Sigmoid colon (tissue), 7 donors: ENCODE results near the gene TPPP2. TPM values are rescaled to one million over a fixed set of nuclear protein-coding genes. Genes with fewer than 3 reads are reported as not detected.

Source experiments
- DNase-seq: peaks from one replicate; pipeline ENCODE4 v3.0.0-alpha.2; 2019
- H3K27ac ChIP-seq, 4 donors: fragments of 200-600 bp; sonication (generic); one replicate each; pipeline ENCODE4 v1.5.1; 2016 to 2019; ENCODE audit warnings: mild to moderate bottlenecking in 1 of 4
- H3K27me3 ChIP-seq, 3 donors: fragments of 200-600 bp; sonication (generic); one replicate each; pipeline ENCODE4 v1.5.1; 2019; ENCODE audit warnings: mild to moderate bottlenecking in 1 of 3
- H3K36me3 ChIP-seq, 4 donors: fragments of 200-600 bp; sonication (generic); one replicate each; pipeline ENCODE4 v1.5.1; 2016 to 2019
- H3K4me1 ChIP-seq, 4 donors: fragments of 200-600 bp; sonication (generic); one replicate each; pipeline ENCODE4 v1.5.1; 2017 to 2019
- H3K4me3 ChIP-seq, 4 donors: fragments of 200-600 bp; sonication (generic); one replicate each; pipeline ENCODE4 v1.5.1; 2017 to 2019; ENCODE audit warnings: mild to moderate bottlenecking in 2 of 4, moderate library complexity in 1 of 4
- H3K9me3 ChIP-seq, 4 donors: fragments of 200-600 bp in 3 of 4; sonication (generic) in 3 of 4; one replicate each; pipeline versions ENCODE4 v1.5.1 to v1.6.1; 2013 to 2019
- EP300 ChIP-seq, 4 donors: sonication (generic); formaldehyde crosslinking; IDR thresholded peaks; one replicate each; pipeline ENCODE4 v1.6.1; 2017; ENCODE audit warnings: antibody characterized with exemption in 4 of 4
- POLR2A ChIP-seq, 2 donors: fragments of 450-650 bp; IDR thresholded peaks; one replicate each; pipeline ENCODE4 v1.6.1; 2016; ENCODE audit warnings: antibody characterized with exemption in 2 of 2, mild to moderate bottlenecking in 2 of 2, moderate library complexity in 2 of 2
- POLR2AphosphoS5 ChIP-seq, 4 donors: sonication (generic); formaldehyde crosslinking; IDR thresholded peaks; one replicate each; pipeline ENCODE4 v1.6.1; 2017; ENCODE audit warnings: antibody characterized with exemption in 4 of 4
- WGBS, 2 donors: extraction: QIAGEN DNeasy Blood & Tissue Kit; methylation state at CpG; one replicate each; pipeline ENCODE4 v1.1.7; 2013; 5-methylcytosine and 5-hydroxymethylcytosine counted together
- intact Hi-C: fragments of 100-400 bp; cut with DNase I; formaldehyde crosslinking; loops from one replicate; pipeline ENCODE4 v1.15.1; 2023
- polyA plus RNA-seq, 3 donors: library from polyadenylated mRNA; stranded (reverse); fragments of 200-250 nt; gene quantifications; one replicate each; pipeline ENCODE4 v1.2.3, GENCODE V29; 2013
- total RNA-seq, 4 donors: library from RNA; depleted of rRNA; stranded (reverse); fragments of >200 nt; gene quantifications; one replicate each; pipeline ENCODE4 v1.1.0, GENCODE V29; 2016
- TF ChIP-seq, protein P1 (sequence below), 4 experiments: fragments of 450-650 bp in 3 of 4; fragments of 200-600 bp in 1 of 4; IDR thresholded peaks; one replicate each; pipeline ENCODE4 v1.5.1; 2016 to 2019; ENCODE audit warnings: antibody characterized with exemption in 4 of 4, mild to moderate bottlenecking in 3 of 4, moderate library complexity in 2 of 4
- donor health status: healthy with polysubstance abuse.
- donor health status: Bipolar disorder and iron deficiency.
- donor health status: healthy.

The TPPP2 gene
- total and polyA plus RNA-seq, 7 donors: 0.36 TPM; not detected in 6

DNA sequence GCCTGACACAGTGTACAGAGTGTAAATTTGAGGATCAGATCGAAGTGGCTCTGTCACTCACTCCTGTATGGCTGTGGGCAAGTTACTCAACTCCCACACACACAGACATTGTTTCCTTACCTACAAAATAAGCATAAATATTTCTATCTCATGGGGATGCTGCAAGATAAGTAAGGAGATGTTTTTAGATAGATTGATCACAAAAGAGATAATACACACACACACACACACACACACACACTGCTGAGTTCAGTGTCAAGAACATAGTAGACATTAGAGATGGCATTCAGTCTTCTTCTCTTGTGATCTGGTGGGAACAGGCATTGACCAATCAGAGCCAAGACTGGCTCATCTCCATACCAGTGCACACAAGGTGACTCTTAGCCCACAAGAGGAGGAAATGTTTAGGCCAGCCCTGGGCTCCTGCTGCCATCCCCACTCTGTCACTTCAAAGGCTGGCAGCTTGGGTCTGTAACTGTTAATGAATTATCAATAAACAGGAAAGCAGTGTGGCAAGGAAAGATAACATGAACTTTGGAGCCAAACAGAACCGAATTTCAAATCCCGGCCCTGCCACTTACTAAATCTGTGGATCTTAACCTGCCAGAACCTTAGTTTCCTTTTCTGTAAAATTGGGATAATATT lies 24.2 kb downstream of the TPPP2 start:
- WGBS, 2 donors: 17 to 56% methylated on average over 3 of the region's 3 CpGs
- DNase-seq: no peak
- Histone ChIP-seq H3K4me3 (no peak overlapping the region), H3K4me1 (no peaks in the 10 kb centered on the region), H3K27me3 (no peaks in the 10 kb centered on the region), H3K9me3 (no peaks in the 10 kb centered on the region), H3K36me3 (no peaks in the 10 kb centered on the region), H3K27ac (no peak overlapping the region)
- TF ChIP-seq EP300 (IDR thresholded peaks at IDR 0.05) (no peak), POLR2A (IDR thresholded peaks at IDR 0.05) (no peak), POLR2AphosphoS5 (IDR thresholded peaks at IDR 0.05) (no peak)
- TF ChIP-seq, protein P1, sequence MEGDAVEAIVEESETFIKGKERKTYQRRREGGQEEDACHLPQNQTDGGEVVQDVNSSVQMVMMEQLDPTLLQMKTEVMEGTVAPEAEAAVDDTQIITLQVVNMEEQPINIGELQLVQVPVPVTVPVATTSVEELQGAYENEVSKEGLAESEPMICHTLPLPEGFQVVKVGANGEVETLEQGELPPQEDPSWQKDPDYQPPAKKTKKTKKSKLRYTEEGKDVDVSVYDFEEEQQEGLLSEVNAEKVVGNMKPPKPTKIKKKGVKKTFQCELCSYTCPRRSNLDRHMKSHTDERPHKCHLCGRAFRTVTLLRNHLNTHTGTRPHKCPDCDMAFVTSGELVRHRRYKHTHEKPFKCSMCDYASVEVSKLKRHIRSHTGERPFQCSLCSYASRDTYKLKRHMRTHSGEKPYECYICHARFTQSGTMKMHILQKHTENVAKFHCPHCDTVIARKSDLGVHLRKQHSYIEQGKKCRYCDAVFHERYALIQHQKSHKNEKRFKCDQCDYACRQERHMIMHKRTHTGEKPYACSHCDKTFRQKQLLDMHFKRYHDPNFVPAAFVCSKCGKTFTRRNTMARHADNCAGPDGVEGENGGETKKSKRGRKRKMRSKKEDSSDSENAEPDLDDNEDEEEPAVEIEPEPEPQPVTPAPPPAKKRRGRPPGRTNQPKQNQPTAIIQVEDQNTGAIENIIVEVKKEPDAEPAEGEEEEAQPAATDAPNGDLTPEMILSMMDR (IDR thresholded peaks at IDR 0.05): no peak
- intact Hi-C loops: loop anchor here (10.0 kb wide), 1 partner anchor 61 kb away; no protein-coding TSS in a partner anchor

DNA sequence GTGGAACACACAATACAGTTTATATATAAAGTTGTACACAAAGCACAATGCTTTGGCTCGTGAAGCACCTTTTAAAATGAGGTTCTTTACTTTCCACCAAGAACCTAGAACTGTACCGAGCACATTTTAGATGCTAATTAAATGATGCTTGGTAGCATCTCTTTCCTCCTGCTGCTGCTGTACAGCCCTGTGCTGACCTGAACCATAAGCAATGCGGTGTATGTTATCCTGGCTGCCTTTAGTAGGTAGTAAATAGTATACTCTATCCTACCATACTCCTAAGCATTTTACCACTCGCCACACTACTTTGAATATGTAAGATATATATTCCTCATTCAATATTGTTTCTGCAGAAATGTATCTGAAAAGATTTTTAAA lies 24.7 kb downstream of the TPPP2 start:
- WGBS, 2 donors: 22 to 58% methylated on average over 4 of the region's 4 CpGs
- no peak for TF ChIP-seq EP300 (IDR thresholded peaks at IDR 0.05)
- TF ChIP-seq, protein P1 (IDR thresholded peaks at IDR 0.05): no peak
- no peak for TF ChIP-seq POLR2A (IDR thresholded peaks at IDR 0.05)
- no peak for TF ChIP-seq POLR2AphosphoS5 (IDR thresholded peaks at IDR 0.05)
- no peaks in the 10 kb centered on the region for H3K9me3 ChIP-seq
- no peak overlapping the region for H3K4me3 ChIP-seq
- intact Hi-C loops: loop anchor here (10.0 kb wide), 1 partner anchor 60 kb away; no protein-coding TSS in a partner anchor
- no peaks in the 10 kb centered on the region for H3K27me3 ChIP-seq
- no peak overlapping the region for H3K27ac ChIP-seq
- H3K4me1 ChIP-seq: no peaks in the 10 kb centered on the region
- no peak for DNase-seq
- no peaks in the 10 kb centered on the region for H3K36me3 ChIP-seq

GRCh38 chr14:21055432-21056117 lies 25.6 kb downstream of the TPPP2 start:
- Histone ChIP-seq H3K9me3 (no peaks in the 10 kb centered on the region), H3K27me3 (no peaks in the 10 kb centered on the region), H3K36me3 (no peaks in the 10 kb centered on the region), H3K4me3 (no peak overlapping the region), H3K4me1 (no peaks in the 10 kb centered on the region), H3K27ac (no peak overlapping the region)
- 14 to 58% methylated on average over 5 of the region's 5 CpGs for WGBS, 2 donors
- no peak for DNase-seq
- intact Hi-C loops: loop anchor here (10.0 kb wide), 1 partner anchor 59 kb away; no protein-coding TSS in a partner anchor
- no peak for TF ChIP-seq POLR2AphosphoS5 (IDR thresholded peaks at IDR 0.05)
- TF ChIP-seq POLR2A (IDR thresholded peaks at IDR 0.05): no peak
- TF ChIP-seq EP300 (IDR thresholded peaks at IDR 0.05): no peak
- TF ChIP-seq, protein P1 (IDR thresholded peaks at IDR 0.05): no peak

DNA sequence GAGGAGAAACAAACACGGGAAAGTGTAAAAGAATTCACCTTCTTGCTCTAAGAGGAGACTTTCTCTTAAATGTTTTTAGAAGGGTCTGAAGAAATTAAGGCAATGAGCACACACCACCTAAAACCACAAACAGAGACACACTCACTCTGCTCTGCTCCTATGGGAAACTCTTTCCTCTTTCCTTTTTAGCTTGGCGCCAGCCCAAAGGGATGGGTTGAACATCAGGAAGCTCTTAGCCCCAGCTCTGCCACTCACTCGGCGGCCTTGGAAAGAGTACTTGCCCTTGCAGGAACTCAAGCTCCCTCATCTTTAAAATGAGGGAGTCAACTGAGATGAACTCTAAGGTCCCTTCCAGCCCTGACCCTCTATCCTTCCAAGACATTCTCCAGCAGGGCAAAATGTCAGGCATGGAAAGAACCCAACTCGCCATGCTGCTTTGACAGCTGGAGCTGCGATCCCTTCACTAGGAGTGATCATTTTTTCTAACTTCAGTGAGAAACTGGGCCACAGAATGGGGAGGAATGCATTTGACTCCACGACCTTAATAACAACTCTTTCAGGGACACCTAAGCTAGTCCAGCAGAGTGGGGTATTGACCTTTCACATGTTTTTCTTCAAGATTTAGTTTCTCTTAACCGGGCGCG lies 26.6 kb downstream of the TPPP2 start:
- 47 to 77% methylated on average over 10 of the region's 10 CpGs for WGBS, 2 donors
- Histone ChIP-seq H3K4me1 (no peaks in the 10 kb centered on the region), H3K4me3 (no peak overlapping the region), H3K27me3 (no peaks in the 10 kb centered on the region), H3K9me3 (no peaks in the 10 kb centered on the region), H3K36me3 (no peaks in the 10 kb centered on the region), H3K27ac (no peak overlapping the region)
- no peak for DNase-seq
- intact Hi-C loops: loop anchor here (10.0 kb wide), 1 partner anchor 58 kb away; no protein-coding TSS in a partner anchor
- TF ChIP-seq EP300 (IDR thresholded peaks at IDR 0.05) (no peak), POLR2AphosphoS5 (IDR thresholded peaks at IDR 0.05) (no peak), POLR2A (IDR thresholded peaks at IDR 0.05) (no peak)
- TF ChIP-seq, protein P1 (IDR thresholded peaks at IDR 0.05): no peak
